GM12872 (cell line): ENCODE results near the gene TMEM51.

Experiments
- CTCF ChIP-seq: IDR thresholded peaks from 3 replicates; pipeline ENCODE4 v1.5.1; 2011; ENCODE audit warnings: low read depth, mild to moderate bottlenecking, low read length, moderate library complexity; ENCODE audit not compliant: insufficient read depth

Gene TMEM51

GRCh38 chr1:15226388-15227255 is 73.1 kb downstream of the TMEM51 start:
- no peak for TF ChIP-seq CTCF

DNA sequence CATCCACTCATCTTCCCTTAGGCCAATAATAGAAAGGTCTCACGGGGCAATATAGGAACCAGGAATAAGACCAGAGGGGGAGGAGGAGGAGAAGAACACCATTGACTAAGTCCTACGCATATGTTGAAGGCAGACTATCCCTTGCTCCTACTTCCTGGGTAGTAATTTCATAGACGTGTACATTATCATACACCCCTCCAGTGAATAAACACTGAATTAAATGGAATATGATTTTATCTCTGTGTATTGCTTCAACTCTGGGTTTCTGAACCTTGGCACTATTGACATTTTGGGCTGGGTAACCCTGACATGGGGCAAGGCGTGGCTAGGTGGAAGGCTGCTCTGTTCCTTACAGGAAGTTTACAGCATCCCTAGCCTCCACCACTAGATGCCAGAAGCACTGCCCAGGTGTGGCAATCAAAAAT is 76.2 kb downstream of the TMEM51 start:
- TF ChIP-seq CTCF, result no peak

DNA sequence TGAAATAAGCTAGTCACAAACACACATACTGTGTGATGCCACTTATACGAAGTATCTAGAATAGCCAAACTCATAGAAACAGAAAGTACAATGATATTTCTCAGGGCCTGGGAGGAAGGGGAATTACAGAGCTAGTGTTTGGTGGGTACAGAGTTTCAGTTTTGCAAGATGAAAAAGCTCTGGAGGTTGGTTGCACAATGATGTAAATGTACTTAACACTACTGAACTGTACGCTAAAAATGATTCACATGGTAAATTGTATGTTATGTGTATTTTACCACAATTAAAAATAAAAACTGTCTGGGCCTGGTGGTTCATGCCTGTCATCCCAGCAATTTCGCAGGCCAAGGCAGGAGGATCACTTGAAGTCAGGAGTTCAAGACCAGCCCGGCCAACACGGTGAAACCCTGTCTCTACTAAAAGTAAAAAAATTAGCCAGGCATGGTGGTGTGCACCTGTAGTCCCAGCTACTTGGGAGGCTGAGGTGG is 78.2 kb downstream of the TMEM51 start:
- TF ChIP-seq CTCF, result no peak

DNA sequence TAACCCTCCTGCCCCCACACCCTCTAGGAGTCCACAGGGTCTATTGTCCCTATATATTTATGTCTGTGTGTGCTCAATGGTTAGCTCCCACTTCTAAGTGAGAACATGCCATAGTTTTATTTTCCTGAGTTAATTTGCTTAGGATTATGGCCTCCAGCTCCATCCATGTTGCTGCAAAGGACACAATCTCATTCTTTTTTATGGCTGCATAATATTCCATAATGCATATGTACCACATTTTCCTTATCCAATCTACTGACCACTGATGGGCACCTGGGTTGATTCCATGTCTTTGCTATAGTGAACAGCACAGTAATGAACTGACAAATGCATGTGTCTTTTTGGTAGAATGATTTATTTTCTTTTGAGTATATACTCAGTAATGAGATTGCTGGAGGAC is 80.1 kb downstream of the TMEM51 start:
- TF ChIP-seq CTCF, result no peak

GRCh38 chr1:15236321-15236721 is 82.8 kb downstream of the TMEM51 start:
- TF ChIP-seq CTCF, result no peak

GRCh38 chr1:15236746-15237145 is 83.2 kb downstream of the TMEM51 start:
- TF ChIP-seq CTCF, result no peak

- no peak for TF ChIP-seq CTCF
Measured at GRCh38 chr1:15238789-15239188, 85.2 kb downstream of the TMEM51 start.
